GM21619 (cell line): Measurements from ENCODE around the gene KCNH8.
"Not testable (repeated sequence)": the region's sequence is repeated elsewhere in the genome, so short reads cannot be mapped to it uniquely, and the experiment has no call there.

Source experiments
- ATAC-seq: cut with Tn5 transposase; IDR thresholded peaks from one replicate; pipeline ENCODE4 v1.9.1; 2021; ENCODE audit not compliant: unreplicated experiment

KCNH8 gene

DNA sequence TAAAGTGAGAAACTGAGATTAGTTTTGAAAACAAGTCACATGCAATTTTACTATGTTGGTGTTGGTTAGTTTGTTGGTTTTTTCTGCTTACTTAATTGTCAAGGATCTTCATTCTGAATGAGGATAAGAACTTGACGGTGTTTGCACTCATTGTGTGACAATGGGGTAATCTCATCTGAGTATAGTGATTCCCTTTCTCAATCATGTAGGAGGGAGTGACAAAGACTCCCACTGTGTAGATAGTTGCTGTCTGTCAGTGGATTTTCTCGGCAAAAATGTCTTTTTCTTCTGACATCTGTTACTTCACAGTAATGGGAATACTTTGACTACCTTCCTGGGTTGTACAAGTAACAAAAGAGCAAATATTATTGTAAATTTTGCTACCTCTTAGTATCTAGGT is 23.5 kb downstream of the KCNH8 start:
- ATAC-seq = no peak

DNA sequence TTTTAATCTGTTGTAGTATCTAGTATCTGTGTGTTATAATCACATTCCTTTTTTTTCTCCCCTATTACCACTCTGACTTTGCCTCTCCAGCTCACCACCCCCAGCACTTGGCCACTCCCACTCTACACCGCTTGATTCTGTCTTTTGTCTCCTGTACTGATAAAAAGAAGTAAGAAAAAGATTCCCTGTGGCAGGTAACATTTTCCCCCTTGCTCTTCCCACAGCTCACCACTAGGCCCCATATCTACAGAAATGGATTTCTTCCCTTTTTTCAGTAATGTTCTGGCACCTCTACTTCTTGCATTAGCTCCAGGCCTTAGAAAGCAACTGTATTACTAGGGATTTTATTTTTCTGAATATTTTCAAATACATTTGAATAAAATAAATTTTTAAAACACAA is 25.6 kb downstream of the KCNH8 start:
- no peak for ATAC-seq

DNA sequence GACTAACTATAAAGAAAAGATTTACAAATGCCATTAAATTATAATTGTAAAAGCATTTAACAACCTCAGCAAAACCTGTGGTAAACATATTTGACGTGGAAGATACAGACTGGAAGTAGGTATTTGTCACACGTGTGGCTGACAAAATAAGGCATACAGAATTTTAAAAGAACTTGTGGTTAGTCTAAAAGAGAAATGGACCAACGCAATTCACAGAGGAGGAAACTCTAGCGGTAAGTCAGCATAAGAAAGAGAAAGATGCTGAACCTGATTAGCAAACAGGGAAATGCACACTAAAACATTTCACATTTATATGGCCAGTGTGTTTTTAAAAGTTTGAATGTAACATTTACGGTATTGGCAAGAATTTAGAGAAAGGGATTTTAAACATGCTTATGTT is 35.3 kb downstream of the KCNH8 start:
- no peak for ATAC-seq

DNA sequence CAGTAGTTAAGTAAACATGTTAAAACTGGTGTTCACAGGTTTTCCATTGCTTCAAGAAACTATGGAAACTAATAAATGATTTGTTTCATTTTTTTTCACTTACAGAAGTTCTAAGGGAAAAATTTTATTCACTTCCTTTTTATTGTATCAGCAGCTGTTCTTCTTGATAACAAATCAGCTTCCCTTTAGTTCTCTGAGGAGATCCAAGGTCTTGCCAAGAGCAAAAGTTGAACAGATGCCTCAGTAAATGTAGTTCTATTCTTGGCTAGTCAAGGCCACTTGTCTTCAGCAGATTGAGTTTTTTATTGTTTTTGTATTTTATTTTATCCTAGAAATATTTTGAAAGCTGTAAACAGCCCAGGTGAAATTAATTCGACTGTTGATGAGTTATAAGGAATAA is 41.8 kb downstream of the KCNH8 start:
- no peak for ATAC-seq

DNA sequence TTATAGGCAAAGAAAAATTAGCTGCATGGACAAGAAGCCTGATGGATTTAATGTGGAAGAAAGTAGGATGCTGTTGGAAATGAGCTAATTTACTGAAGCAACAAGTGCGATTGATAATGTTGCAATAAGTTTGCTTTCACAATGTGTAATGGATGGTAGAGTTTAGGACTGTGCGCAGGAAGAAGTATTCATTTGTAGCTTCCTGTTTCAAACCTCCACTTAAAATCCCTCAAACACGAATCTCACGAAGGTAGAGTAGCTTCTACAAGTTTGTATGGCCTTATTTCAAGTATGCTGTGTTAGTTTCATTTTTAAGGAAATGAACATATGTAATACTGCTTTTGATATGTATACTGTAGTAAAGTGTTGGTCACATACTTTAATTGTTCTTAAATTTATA is 42.3 kb downstream of the KCNH8 start:
- peak; percentile 83 for ATAC-seq

DNA sequence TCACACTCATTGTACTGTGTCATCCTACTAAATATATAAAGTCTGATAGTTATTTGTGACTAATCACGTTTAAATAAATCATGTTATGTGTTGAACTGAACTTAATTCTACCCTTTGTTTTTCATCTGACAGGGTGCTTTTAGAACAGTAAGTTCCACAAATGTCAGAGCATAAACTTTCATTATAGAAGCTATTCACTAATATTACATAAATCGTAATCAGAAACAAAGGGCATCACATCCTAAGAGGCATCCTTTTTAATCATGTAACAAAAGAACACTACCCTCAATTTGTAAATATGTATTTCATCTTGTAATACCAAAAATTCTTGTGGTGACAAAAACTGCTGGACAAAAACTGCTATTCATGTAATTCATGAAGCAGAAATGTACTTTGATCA is 50.8 kb downstream of the KCNH8 start:
- no peak for ATAC-seq

DNA sequence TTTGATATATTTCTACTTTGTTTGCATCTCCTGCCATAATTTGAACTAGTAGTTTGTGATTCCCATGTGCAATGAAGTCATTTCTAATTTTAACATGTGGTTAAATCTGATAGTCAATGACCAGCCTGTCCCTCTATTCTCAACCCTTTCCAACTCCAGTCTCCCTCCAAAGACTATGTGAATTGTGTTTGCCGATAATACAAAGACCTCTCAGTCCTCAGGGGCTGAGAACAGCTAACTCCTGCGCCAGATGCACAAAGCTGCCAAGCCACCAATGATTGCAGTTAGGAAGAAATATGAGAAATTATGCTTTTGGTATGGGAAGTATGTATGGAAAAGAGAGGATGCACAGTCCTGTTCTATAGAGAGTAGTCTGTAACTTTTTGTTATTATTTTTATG is 54.0 kb downstream of the KCNH8 start:
- no peak for ATAC-seq

DNA sequence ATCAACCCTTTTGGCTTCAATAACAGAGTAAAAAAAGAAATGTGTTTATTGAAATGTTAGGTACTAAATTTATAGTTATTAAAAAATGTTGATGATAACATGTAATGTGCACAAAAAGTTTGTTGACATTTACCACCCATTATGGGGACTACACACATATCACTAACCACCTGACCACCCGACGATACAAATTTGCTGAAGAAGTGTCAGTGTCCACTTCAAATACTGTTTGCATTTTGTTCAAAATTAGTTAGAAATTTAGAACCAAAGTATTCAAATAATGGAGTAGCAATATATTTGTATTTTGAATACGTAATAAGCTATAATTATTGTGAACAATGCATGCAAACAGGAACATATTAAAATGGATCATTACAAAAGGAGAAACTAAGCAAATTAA is 54.4 kb downstream of the KCNH8 start:
- ATAC-seq = no peak

DNA sequence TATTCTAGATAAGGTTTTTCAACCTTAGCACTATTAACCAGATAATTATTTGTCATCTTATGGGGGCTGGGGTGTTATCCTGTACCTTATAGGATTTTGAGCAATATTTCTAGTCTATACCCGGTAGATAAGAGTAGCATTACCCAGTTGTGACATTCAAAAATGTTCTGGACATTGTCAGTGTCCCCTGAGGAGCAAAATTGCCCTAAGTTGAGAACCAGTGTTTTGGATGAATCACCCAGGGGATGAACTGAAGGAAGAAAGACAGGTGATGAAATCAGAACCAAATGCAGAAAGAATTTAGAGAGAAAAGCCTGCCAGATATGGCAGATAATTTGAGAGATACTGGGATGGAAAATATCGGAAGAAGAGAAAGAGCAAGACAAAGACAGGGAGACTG is 58.2 kb downstream of the KCNH8 start:
- ATAC-seq = no peak

DNA sequence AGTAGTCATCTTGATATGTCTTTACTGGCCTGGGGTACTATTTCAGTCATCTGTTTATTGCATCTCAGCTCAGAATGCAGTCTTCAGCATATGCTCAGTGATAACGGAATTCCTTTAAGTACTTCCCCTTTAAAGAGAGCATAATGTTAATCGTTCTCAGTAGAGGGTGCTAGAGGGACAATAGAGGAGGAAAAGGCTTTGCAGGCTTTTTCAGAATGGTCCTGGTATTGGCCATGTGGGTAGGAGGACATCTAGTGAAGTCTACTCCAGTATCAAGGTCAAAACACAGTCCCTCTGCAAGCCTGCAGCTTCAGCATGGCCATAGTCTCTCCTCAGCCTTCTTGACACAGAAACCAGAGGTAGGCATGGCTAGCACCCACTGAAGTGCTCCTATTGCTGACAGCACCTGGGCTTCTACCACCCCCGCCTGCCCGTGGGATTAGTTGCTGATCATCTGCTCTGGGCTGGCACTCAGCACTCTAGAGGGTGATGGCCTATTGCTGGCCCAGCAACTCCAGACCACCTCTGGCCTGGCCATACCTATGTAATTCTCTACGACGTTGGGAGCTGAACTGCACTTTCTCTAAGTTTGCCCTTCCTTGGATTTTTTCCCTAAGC is 65.4 kb downstream of the KCNH8 start:
- no peak for ATAC-seq

DNA sequence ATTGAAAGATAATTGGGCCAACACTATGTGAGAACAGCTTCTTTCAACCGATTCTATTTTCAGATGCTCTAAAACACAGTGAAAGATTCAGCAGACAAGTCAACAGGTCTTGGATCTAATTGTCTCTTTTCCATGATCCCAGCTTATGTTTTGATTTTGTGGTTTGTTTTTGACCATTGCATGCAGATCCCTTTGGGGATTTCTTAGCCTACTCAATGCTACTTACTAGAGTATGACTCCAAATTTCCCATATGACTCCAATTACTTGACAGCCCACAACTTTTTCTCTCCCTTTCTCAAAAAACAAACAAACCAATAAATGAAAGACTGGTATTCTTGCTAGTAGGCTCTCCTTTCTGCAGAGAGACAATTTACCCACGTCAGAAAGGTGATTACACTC is 67.1 kb downstream of the KCNH8 start:
- no peak for ATAC-seq

DNA sequence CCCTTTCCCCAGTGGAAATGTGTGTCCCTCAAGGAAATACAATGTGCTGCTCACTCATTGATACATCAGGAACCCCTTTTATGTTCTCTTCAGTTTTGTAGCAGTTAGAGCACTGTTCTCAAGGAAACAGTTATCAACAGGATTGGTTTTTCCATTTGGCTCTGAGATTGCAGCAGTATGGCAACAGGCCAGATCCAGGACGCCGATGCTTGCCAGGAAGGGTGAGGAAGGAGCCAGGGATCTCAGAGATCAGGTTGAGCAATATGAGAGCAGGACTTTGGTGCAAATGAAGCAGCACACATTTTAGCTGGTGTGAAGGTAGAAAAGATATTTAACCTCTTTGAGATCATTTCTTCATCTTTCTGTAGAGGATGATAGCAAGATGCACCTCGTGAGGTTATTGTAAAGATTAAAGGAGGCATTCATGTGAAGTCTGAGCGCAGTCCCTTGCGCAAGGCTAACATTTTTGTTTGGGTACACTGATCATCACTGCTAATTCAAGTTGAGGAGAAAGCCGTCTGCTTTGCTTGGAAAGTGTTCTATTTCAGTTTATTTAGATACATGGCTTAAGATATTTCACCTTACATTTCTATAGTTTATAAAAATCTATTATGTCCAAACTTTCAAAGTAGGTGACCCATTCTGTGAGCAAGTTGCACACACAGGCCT is 68.5 kb downstream of the KCNH8 start:
- no peak for ATAC-seq

DNA sequence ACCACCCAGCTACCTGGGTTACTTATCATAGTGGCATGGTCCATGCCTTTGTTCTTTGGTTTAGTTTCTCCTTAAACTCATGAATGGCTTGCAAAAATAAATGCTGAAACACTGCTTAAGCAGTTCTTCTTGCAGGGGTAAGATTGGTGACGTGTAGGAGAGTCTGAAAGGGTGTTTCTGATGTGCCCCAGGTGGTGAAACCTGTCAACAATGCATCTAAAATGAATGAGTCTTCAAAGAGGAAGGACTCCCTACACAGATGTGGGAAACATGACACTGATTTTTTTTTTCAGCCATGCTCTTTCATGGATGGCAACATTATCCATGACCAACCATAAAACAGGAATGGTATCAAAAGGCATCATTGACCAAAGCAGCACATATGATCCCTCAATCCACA is 72.0 kb downstream of the KCNH8 start:
- no peak for ATAC-seq

DNA sequence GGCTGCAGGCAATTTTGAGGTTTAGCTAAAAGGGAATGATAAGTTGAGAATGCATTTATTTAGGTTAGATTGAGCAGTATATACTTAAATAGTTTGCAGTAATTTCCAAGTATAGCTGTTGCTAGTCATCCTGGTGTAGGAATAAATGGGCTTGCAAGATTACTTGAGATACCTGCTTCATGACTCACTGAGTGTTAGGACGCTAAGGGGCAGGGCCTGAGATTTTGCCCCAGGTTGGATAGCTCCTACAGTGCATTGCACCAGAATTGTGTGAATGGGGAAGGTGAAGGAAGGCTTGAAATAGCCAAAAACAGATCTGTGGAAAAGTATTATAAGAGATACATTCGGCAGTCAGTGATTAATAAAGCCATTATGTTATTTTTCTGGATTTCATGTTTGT is 72.8 kb downstream of the KCNH8 start:
- no peak for ATAC-seq

DNA sequence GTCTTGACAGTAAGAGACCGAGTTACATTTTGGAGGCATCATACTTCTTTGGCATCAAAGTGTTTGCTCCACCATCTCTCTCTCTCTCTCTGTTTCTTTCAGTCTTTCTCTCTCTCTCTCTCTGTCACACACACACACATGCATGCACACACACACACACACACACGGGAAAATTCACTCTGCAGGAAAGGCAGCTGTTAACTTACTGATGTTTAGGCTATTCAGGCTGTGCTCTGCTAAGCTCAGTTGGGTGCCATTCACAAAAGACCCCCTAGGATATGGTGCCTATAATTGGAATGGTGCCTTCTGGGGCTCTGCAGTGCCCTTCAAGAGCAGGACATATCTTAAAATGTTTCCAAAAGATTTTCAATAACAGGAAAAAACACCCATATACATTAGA is 78.2 kb downstream of the KCNH8 start:
- no peak for ATAC-seq

DNA sequence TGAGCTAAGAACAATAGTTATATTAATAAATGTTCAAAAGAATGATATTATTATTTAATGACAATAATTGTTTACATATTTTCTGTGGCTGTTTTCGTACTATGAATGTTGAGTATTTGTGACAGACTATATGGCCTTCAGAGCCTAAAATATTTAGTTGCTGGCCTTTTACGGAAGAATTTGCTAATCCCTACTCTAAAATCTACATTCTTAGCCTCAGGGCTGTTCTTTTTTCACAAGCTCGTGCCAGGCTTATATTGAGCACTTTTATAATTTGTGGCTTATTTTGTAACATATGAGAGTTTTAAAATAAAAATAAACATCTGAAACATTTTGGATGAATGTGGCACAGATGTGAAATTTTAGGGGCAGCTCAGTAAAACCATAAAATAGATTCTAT is 79.9 kb downstream of the KCNH8 start:
- no peak for ATAC-seq

DNA sequence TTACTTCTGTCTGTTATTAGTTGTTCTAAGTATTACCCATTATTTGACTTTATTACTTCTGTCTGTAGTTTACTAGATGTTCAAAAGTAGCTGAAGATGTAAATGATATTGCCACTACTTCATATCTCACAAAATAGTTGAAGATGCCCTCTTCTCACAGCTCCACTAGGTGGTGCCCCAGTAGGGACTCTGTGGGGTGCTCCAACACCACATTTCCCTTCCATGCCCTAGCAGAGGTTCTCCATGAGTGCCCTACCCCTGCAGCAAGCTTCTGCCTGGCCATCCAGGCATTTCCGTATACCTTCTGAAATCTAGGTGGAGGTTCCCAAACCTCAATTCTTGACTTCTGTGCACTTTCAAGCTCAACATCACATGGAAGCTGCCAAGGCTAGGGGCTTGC is 80.8 kb downstream of the KCNH8 start:
- ATAC-seq = no peak

DNA sequence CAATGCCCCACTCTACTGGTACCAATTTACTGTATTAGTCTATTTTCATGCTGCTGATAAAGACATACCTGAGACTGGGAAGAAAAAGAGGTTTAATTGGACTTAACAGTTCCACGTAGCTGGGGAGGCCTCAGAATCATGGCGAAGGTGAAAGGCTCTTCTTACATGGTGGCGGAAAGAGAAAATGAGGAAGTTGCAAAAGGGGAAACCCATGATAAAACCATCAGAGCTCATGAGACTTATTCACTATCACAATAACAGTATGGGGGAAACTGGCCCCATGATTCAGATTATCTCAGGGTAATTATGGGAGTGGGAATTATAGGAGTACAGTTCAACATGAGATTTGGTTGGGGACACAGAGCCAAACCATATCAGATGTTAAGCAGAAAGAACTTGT is 81.6 kb downstream of the KCNH8 start:
- peak; percentile 58 for ATAC-seq

DNA sequence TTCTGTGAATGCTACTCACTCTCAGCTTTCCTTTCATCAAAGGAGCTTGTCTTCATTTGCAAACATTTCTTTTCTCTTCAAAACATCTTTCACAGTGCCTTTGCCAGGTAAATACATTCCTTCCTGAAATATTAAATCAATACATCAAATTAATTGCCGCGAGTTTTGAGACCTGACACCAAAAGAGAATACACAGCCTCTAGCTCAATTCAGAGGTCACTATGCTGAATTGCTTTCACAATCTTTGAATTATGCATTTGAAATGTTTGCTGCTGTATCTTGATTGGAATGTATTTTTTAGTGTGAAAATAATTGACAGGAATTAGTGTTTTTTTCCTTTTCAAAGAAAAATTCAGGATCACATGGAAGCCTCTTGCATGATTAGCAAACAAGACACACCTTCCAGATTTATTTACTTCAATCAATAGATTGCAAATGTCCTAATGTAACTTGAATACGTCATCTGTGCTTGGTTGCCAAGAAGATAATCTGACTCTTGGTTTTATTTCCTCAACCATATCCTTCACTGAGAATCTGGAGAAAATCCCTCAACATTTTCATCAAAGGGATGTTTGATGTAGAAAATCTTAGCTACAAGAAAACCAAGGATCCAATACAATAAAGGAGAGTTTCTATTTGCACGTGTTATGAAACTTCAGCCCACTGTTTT is 83.6 kb downstream of the KCNH8 start:
- no peak for ATAC-seq

DNA sequence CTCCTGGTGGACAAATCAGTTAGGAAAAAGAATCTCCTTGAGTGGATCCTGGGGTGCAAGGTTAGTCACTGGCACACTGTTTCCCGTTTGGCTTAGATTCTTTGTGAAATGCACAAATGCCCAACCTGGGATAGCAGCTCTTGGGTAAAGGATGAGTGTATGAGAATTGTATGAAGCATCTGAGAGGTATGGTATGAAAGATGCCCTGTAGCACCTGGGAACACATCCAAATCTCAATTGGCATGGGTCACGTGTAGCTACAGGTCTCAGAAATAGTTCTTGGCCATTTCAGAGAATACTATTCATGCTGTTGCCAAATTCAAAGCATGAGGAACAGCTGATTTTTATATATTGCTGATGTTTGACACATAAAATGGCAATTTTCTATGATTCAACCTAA is 84.3 kb downstream of the KCNH8 start:
- no peak for ATAC-seq

DNA sequence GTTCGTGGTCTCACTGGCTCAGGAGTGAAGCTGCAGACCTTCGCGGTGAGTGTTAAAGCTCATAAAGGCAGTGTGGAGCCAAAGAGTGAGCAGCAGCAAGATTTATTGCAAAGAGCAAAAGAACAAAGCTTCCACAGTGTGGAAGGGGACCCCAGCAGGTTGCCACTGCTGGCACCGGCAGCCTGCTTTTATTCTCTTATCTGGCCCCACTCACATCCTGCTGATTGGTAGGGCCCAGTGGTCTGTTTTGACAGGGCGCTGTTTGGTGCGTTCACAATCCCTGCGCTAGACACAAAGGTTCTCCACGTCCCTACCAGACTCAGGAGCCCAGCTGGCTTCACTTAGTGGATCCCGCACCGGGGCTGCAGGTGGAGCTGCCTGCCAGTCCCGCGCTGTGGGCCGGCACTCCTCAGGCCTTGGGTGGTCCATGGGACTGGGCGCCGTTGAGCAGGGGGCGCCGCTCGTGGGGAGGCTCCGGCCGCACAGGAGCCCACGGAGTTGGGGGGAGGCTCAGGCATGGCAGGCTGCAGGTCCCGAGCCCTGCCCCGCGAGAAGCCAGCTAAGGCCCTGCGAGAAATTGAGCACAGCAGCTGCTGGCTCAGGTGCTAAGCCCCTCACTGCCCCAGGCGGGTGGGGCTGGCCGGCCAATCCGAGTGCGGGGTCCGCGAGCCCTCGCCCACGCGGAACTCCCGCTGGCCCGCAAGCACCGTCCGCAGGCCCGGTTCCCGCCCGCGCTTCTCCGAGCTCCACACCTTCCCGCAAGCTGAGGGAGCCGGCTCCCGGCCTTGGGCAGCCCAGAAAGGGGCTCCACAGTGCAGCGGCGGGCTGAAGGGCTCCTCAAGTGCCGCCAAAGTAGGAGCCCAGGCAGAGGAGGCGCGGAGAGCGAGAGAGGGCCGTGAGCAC is 85.8 kb downstream of the KCNH8 start:
- not testable (repeated sequence) for ATAC-seq

DNA sequence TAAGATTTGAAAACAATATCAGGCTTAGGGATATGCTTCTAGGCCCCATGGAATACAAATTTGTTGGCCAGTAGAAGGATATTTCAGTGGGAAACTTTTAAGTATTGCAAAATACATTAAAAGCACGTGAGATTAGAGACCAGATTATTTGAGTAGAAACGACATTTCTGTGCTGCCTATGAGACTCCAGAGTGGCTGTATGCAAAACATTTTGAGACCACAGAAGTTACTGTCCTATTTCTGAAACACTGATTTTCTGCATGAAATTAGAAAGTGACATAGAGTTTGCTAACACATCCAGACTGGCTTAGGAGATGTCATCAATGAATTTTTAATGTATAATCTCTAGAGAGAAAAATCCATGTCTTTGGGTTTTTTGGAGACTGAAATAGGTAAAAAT is 99.8 kb downstream of the KCNH8 start:
- ATAC-seq = no peak
